Tibial nerve (tissue), 4 donors: ENCODE data around the gene CORO2A. TPM values are rescaled to one million over a fixed set of nuclear protein-coding genes. Genes with fewer than 3 reads are reported as not detected.

Experiments used
- DNase-seq, 2 donors: peaks; one replicate each; pipeline ENCODE4 v3.0.0-alpha.2; 2019; ENCODE audit warnings: low spot score in 2 of 2
- H3K27ac ChIP-seq, 4 donors: fragments of 200-600 bp; sonication (generic) in 3 of 4; one replicate each; pipeline ENCODE4 v1.5.1; 2017 to 2019; ENCODE audit warnings: mild to moderate bottlenecking in 1 of 4
- H3K27me3 ChIP-seq, 2 donors: fragments of 200-600 bp; sonication (generic) in 1 of 2; one replicate each; pipeline versions ENCODE4 v1.5.1 to v1.6.0; 2017 to 2019
- H3K36me3 ChIP-seq, 3 donors: fragments of 200-600 bp; sonication (generic); one replicate each; pipeline ENCODE4 v1.5.1; 2018 to 2019
- H3K4me1 ChIP-seq, 4 donors: fragments of 200-600 bp; sonication (generic) in 3 of 4; one replicate each; pipeline ENCODE4 v1.5.1; 2017 to 2019
- H3K4me3 ChIP-seq, 4 donors: fragments of 200-600 bp; sonication (generic) in 3 of 4; one replicate each; pipeline ENCODE4 v1.5.1; 2017 to 2019; ENCODE audit warnings: mild to moderate bottlenecking in 1 of 4, moderate library complexity in 1 of 4
- H3K9me3 ChIP-seq, 4 donors: fragments of 200-600 bp; sonication (generic) in 3 of 4; one replicate each; pipeline ENCODE4 v1.5.1; 2017 to 2019
- CTCF ChIP-seq, 5 experiments: fragments of 200-600 bp in 3 of 5; fragments of 450-650 bp in 2 of 5; sonication (generic) in 3 of 5; IDR thresholded peaks; one replicate each; pipeline ENCODE4 v1.5.1; 2016 to 2019; ENCODE audit warnings: antibody characterized with exemption in 5 of 5, mild to moderate bottlenecking in 3 of 5, moderate library complexity in 2 of 5
- EP300 ChIP-seq, 2 donors: sonication (generic); formaldehyde crosslinking; IDR thresholded peaks; one replicate each; pipeline ENCODE4 v1.6.1; 2017; ENCODE audit warnings: antibody characterized with exemption in 2 of 2, mild to moderate bottlenecking in 1 of 2
- POLR2A ChIP-seq, 2 donors: fragments of 450-650 bp; IDR thresholded peaks; one replicate each; pipeline ENCODE4 v1.6.1; 2017; ENCODE audit warnings: antibody characterized with exemption in 2 of 2, mild to moderate bottlenecking in 2 of 2, moderate library complexity in 2 of 2
- WGBS, 2 donors: methylation state at CpG; one replicate each; pipeline ENCODE4 v1.1.5; 2018; 5-methylcytosine and 5-hydroxymethylcytosine counted together
- total RNA-seq, 4 donors: library from RNA; depleted of rRNA; stranded (reverse); fragments of >200 nt; gene quantifications; one replicate each; pipeline ENCODE4 v1.1.0, GENCODE V29; 2016

Gene CORO2A
- total RNA-seq, 4 donors from 2014 or later = 1.9 to 3.3 (median 3.2) TPM

- H3K36me3 ChIP-seq = peaks cover 0 to 31% (median 0%) of the 10 kb centered on the region in 3 donors
- no peak for DNase-seq
Observed at GRCh38 chr9:98195671-98196070, 3.2 kb upstream of the CORO2A start.

GRCh38 chr9:98193336-98193944 lies 1.0 kb upstream of the CORO2A start:
- WGBS, 2 donors = 65 to 69% methylated on average over 8 of the region's 8 CpGs
- Histone ChIP-seq H3K27me3 (no peaks in the 10 kb centered on the region), H3K4me1 (peaks cover 0 to 13% (median 0%) of the 10 kb centered on the region in 4 donors), H3K9me3 (no peaks in the 10 kb centered on the region), H3K36me3 (peaks cover 0 to 9% (median 0%) of the 10 kb centered on the region in 3 donors), H3K4me3 (peak overlapping the region; percentile 46 to 69 (median 68)), H3K27ac (peak overlapping the region in 2 of 4 donors; percentile 81 to 82)
- DNase-seq = no peak
- TF ChIP-seq CTCF (IDR thresholded peaks at IDR 0.05) = no peak
- TF ChIP-seq EP300 (IDR thresholded peaks at IDR 0.05) = no peak
- TF ChIP-seq POLR2A (IDR thresholded peaks at IDR 0.05) = no peak

More at GRCh38 chr9:98195671-98196070, 3.2 kb upstream of the CORO2A start:
- no peak overlapping the region for H3K27ac ChIP-seq
- TF ChIP-seq CTCF (IDR thresholded peaks at IDR 0.05) = no peak
- no peak for TF ChIP-seq EP300 (IDR thresholded peaks at IDR 0.05)
- TF ChIP-seq POLR2A (IDR thresholded peaks at IDR 0.05) = no peak
- H3K9me3 ChIP-seq = no peaks in the 10 kb centered on the region
- no peak overlapping the region for H3K4me3 ChIP-seq
- WGBS, 2 donors = 81 to 87% methylated on average over 4 of the region's 4 CpGs
- H3K4me1 ChIP-seq = peaks cover 0 to 13% (median 0%) of the 10 kb centered on the region in 4 donors
- no peaks in the 10 kb centered on the region for H3K27me3 ChIP-seq

- Histone ChIP-seq H3K9me3 (no peaks in the 10 kb centered on the region), H3K36me3 (no peaks in the 10 kb centered on the region), H3K27ac (peak overlapping the region in 2 of 4 donors; percentile 58 to 73), H3K4me3 (peak overlapping the region; percentile 34 to 69 (median 56)), H3K4me1 (peaks cover 0 to 13% (median 0%) of the 10 kb centered on the region in 4 donors), H3K27me3 (no peaks in the 10 kb centered on the region)
- TF ChIP-seq POLR2A (IDR thresholded peaks at IDR 0.05) = no peak
- TF ChIP-seq EP300 (IDR thresholded peaks at IDR 0.05) = no peak
- no peak for TF ChIP-seq CTCF (IDR thresholded peaks at IDR 0.05)
- 30 to 74% methylated on average over 5 to 21 of the region's 47 CpGs for WGBS, 2 donors
- DNase-seq = no peak
Observed at GRCh38 chr9:98191671-98192502, 550 bp downstream of the CORO2A start.

- 58 to 63% methylated on average over 4 of the region's 5 CpGs for WGBS, 2 donors
- no peaks in the 10 kb centered on the region for H3K9me3 ChIP-seq
- peak overlapping the region in 1 of 4 donors; percentile 73 for H3K27ac ChIP-seq
- peak overlapping the region in 1 of 4 donors; percentile 67 for H3K4me3 ChIP-seq
- DNase-seq = no peak
- no peaks in the 10 kb centered on the region for H3K36me3 ChIP-seq
- peaks cover 0 to 13% (median 0%) of the 10 kb centered on the region in 4 donors for H3K4me1 ChIP-seq
- no peaks in the 10 kb centered on the region for H3K27me3 ChIP-seq
- TF ChIP-seq EP300 (IDR thresholded peaks at IDR 0.05) = no peak
- no peak for TF ChIP-seq POLR2A (IDR thresholded peaks at IDR 0.05)
- TF ChIP-seq CTCF (IDR thresholded peaks at IDR 0.05) = no peak
Observed at GRCh38 chr9:98191181-98191608, 1.2 kb downstream of the CORO2A start.

- H3K9me3 ChIP-seq = no peaks in the 10 kb centered on the region
- DNase-seq = no peak
- peaks cover 0 to 16% (median 0%) of the 10 kb centered on the region in 4 donors for H3K4me1 ChIP-seq
- H3K27ac ChIP-seq = peak overlapping the region in 1 of 4 donors; percentile 73
- H3K36me3 ChIP-seq = no peaks in the 10 kb centered on the region
- no peak overlapping the region for H3K4me3 ChIP-seq
- H3K27me3 ChIP-seq = no peaks in the 10 kb centered on the region
- 72 to 85% methylated on average over 5 of the region's 5 CpGs for WGBS, 2 donors
- TF ChIP-seq EP300 (IDR thresholded peaks at IDR 0.05) (no peak), CTCF (IDR thresholded peaks at IDR 0.05) (no peak), POLR2A (IDR thresholded peaks at IDR 0.05) (no peak)
Observed at GRCh38 chr9:98190757-98191105, 1.7 kb downstream of the CORO2A start.
